Astrocyte (in vitro differentiated cells and primary cell): ENCODE data around the gene DUSP10. TPM values are rescaled to one million over a fixed set of nuclear protein-coding genes. Genes with fewer than 3 reads are reported as not detected.

Experiments used
- DNase-seq: peaks from one replicate; pipeline ENCODE4 v3.0.0-alpha.2; 2010; ENCODE audit warnings: low read depth
- FAIRE-seq: peaks from 2 replicates; lab custom pipeline; 2011; peaks lifted over from hg19 to GRCh38; lab: Jason Lieb, UNC
- H2AFZ ChIP-seq: 2 replicates; pipeline ENCODE4 v1.6.0; 2012; ENCODE audit warnings: low read depth, low read length, inconsistent platforms
- H3K27ac ChIP-seq: 2 replicates; pipeline ENCODE4 v1.5.1; 2011; ENCODE audit warnings: low read depth, low read length, inconsistent platforms
- H3K27me3 ChIP-seq: 2 replicates; pipeline ENCODE4 v1.6.0; 2011; ENCODE audit warnings: low read length, inconsistent platforms; ENCODE audit not compliant: insufficient read depth
- H3K36me3 ChIP-seq: 2 replicates; pipeline ENCODE4 v1.5.1; 2011; ENCODE audit warnings: low read length, inconsistent platforms; ENCODE audit not compliant: insufficient read depth
- H3K4me1 ChIP-seq: 2 replicates; pipeline ENCODE4 v1.5.1; 2011; ENCODE audit warnings: low read length, inconsistent platforms; ENCODE audit not compliant: insufficient read depth
- H3K4me2 ChIP-seq: 2 replicates; pipeline ENCODE4 v1.6.0; 2012; ENCODE audit warnings: low read length, inconsistent platforms
- H3K4me3 ChIP-seq: 2 replicates; pipeline ENCODE4 v1.5.1; 2011; ENCODE audit warnings: low read depth, mild to moderate bottlenecking, low read length, inconsistent platforms; ENCODE audit not compliant: insufficient read depth
- H3K79me2 ChIP-seq: 2 replicates; pipeline ENCODE4 v1.6.0; 2012; ENCODE audit warnings: mild to moderate bottlenecking, low read length, inconsistent platforms; ENCODE audit not compliant: insufficient read depth
- H3K9ac ChIP-seq: 2 replicates; pipeline ENCODE4 v1.6.0; 2012; ENCODE audit warnings: mild to moderate bottlenecking, low read length, inconsistent platforms
- H3K9me3 ChIP-seq: 2 replicates; pipeline ENCODE4 v1.5.1; 2012; ENCODE audit warnings: low read depth, mild to moderate bottlenecking, low read length, inconsistent platforms; ENCODE audit not compliant: insufficient read depth
- H4K20me1 ChIP-seq: 2 replicates; pipeline ENCODE4 v1.6.0; 2012; ENCODE audit warnings: low read length, inconsistent platforms; ENCODE audit not compliant: insufficient read depth
- H3K27ac Mint-ChIP-seq: one replicate; pipeline ENCODE4 v1.8.0; 2021; ENCODE audit warnings: mild to moderate bottlenecking, mixed read lengths; ENCODE audit not compliant: unreplicated experiment
- H3K27me3 Mint-ChIP-seq: one replicate; pipeline ENCODE4 v1.8.0; 2021; ENCODE audit warnings: low read depth, mixed read lengths; ENCODE audit not compliant: unreplicated experiment
- H3K36me3 Mint-ChIP-seq: one replicate; pipeline ENCODE4 v1.8.0; 2021; ENCODE audit warnings: low read depth, mixed read lengths; ENCODE audit not compliant: unreplicated experiment
- H3K4me1 Mint-ChIP-seq: one replicate; pipeline ENCODE4 v1.8.0; 2021; ENCODE audit warnings: low read depth, mixed read lengths; ENCODE audit not compliant: unreplicated experiment
- H3K4me3 Mint-ChIP-seq: one replicate; pipeline ENCODE4 v1.8.0; 2021; ENCODE audit warnings: mild to moderate bottlenecking, moderate library complexity, mixed read lengths; ENCODE audit not compliant: unreplicated experiment
- H3K9me3 Mint-ChIP-seq: one replicate; pipeline ENCODE4 v1.8.0; 2021; ENCODE audit warnings: mild to moderate bottlenecking, mixed read lengths; ENCODE audit not compliant: unreplicated experiment
- CTCF ChIP-seq: IDR thresholded peaks from 2 replicates; pipeline ENCODE4 v1.5.1; 2011; ENCODE audit warnings: low read depth, mild to moderate bottlenecking, inconsistent platforms, low read length, moderate library complexity; ENCODE audit not compliant: insufficient read depth
- EZH2 ChIP-seq: IDR thresholded peaks from 2 replicates; pipeline ENCODE4 v1.6.1; 2012; ENCODE audit warnings: mild to moderate bottlenecking, low read length, inconsistent platforms; ENCODE audit not compliant: insufficient read depth
- total RNA-seq: library from RNA; stranded (reverse); gene quantifications from 2 replicates; pipeline ENCODE4 v1.2.1, GENCODE V29; 2021

DUSP10 gene
- total RNA-seq, 1 donor from 2014 or later = 45.8 TPM

- TF ChIP-seq EZH2 (no peak), CTCF (no peak)
- H3K36me3 Mint-ChIP-seq = no peaks in the 10 kb centered on the region
- no peak overlapping the region for H3K27ac Mint-ChIP-seq
- no peak overlapping the region for H3K27ac ChIP-seq
- no peak overlapping the region for H3K4me2 ChIP-seq
- no peak overlapping the region for H3K4me3 ChIP-seq
- H3K9me3 ChIP-seq = no peaks in the 10 kb centered on the region
- H4K20me1 ChIP-seq = no peaks in the 10 kb centered on the region
- DNase-seq = no peak
- H3K9ac ChIP-seq = no peak overlapping the region
- H3K4me3 Mint-ChIP-seq = no peak overlapping the region
- H3K4me1 ChIP-seq = no peaks in the 10 kb centered on the region
- H2AFZ ChIP-seq = no peak overlapping the region
- no peaks in the 10 kb centered on the region for H3K9me3 Mint-ChIP-seq
- H3K27me3 Mint-ChIP-seq = peaks cover 7% of the 10 kb centered on the region
- no peaks in the 10 kb centered on the region for H3K79me2 ChIP-seq
- no peak for FAIRE-seq
- no peaks in the 10 kb centered on the region for H3K36me3 ChIP-seq
- H3K27me3 ChIP-seq = no peaks in the 10 kb centered on the region
- peaks cover 13% of the 10 kb centered on the region for H3K4me1 Mint-ChIP-seq
These were observed 38.3 kb upstream of the DUSP10 start for GRCh38 chr1:221780175-221780574.

GRCh38 chr1:221779771-221780170 lies 37.9 kb upstream of the DUSP10 start:
- H3K4me3 Mint-ChIP-seq = no peak overlapping the region
- Histone ChIP-seq H3K4me1 (no peaks in the 10 kb centered on the region), H3K36me3 (no peaks in the 10 kb centered on the region), H3K4me2 (no peak overlapping the region), H4K20me1 (no peaks in the 10 kb centered on the region), H3K27ac (no peak overlapping the region), H3K27me3 (no peaks in the 10 kb centered on the region), H3K9me3 (no peaks in the 10 kb centered on the region), H3K9ac (no peak overlapping the region), H3K79me2 (no peaks in the 10 kb centered on the region), H3K4me3 (no peak overlapping the region), H2AFZ (no peak overlapping the region)
- DNase-seq = no peak
- peaks cover 13% of the 10 kb centered on the region for H3K4me1 Mint-ChIP-seq
- no peak for FAIRE-seq
- no peak overlapping the region for H3K27ac Mint-ChIP-seq
- H3K27me3 Mint-ChIP-seq = peaks cover 3% of the 10 kb centered on the region
- TF ChIP-seq CTCF (no peak), EZH2 (no peak)
- no peaks in the 10 kb centered on the region for H3K9me3 Mint-ChIP-seq
- no peaks in the 10 kb centered on the region for H3K36me3 Mint-ChIP-seq

DNA sequence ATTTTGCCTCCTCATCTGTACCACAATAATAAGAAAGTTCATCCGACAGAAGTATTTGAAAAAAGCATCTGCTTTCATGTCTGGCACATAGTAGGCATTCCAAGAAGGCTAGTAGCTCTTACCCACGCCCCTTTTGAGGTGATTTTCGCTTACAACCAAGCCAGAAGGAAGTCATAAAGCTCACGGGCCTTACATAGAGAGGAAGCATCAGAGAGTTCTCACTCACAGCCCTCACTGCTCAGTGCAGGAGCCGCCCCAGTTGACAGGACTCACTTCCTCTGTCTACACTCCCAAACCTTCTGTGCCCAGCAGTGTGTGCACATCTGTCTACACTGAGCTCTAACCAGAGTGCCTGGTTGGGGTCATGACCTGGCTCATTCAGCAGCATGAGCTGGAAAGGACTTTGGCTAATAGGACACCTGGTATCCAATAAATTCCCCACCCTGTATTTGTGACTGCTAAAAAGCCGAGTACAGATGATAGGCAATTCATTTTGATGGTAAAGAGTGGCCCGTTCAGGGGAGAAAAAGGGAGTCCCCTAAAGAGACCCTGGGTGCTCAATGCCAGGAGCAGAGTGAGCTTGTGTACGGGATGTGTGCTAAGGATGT lies 36.8 kb upstream of the DUSP10 start:
- Histone ChIP-seq H3K27me3 (no peaks in the 10 kb centered on the region), H3K36me3 (no peaks in the 10 kb centered on the region), H2AFZ (no peak overlapping the region), H4K20me1 (no peaks in the 10 kb centered on the region), H3K9me3 (no peaks in the 10 kb centered on the region), H3K4me3 (no peak overlapping the region), H3K79me2 (no peaks in the 10 kb centered on the region), H3K27ac (no peak overlapping the region), H3K4me2 (no peak overlapping the region), H3K9ac (no peak overlapping the region), H3K4me1 (no peaks in the 10 kb centered on the region)
- DNase-seq = no peak
- H3K9me3 Mint-ChIP-seq = no peaks in the 10 kb centered on the region
- FAIRE-seq = no peak
- H3K36me3 Mint-ChIP-seq = no peaks in the 10 kb centered on the region
- no peak overlapping the region for H3K4me3 Mint-ChIP-seq
- TF ChIP-seq EZH2 (no peak), CTCF (no peak)
- H3K27ac Mint-ChIP-seq = no peak overlapping the region
- peaks cover 13% of the 10 kb centered on the region for H3K4me1 Mint-ChIP-seq
- H3K27me3 Mint-ChIP-seq = no peaks in the 10 kb centered on the region
